Suppressor macrophage treated with lipopolysaccharide for 1 hour (primary cell): Measurements from ENCODE around the gene TRAF3IP3.

Experiments
- DNase-seq, 3 donors: peaks; one replicate each; pipeline ENCODE4 v3.0.0-alpha.2; 2020 to 2022

TRAF3IP3 gene

DNA sequence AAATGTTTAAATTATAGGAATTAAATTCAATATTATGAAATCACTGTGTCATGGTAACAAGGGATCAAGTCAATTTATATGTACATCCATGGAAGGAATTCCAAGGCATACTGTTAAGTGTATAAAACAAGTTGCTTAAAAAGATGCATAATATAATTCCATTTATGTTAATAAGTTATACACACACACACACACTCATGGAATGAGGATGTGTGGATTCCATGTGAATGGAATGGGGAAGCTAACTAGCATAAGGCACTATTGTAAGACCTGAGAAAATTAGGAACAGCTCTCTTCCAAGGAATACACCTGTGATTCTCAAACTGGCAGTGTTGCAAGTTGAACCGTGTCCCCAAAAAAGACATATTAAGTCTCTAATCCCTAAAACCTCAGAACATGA, 17.6 kb upstream of the TRAF3IP3 start:
- no peak for DNase-seq

DNA sequence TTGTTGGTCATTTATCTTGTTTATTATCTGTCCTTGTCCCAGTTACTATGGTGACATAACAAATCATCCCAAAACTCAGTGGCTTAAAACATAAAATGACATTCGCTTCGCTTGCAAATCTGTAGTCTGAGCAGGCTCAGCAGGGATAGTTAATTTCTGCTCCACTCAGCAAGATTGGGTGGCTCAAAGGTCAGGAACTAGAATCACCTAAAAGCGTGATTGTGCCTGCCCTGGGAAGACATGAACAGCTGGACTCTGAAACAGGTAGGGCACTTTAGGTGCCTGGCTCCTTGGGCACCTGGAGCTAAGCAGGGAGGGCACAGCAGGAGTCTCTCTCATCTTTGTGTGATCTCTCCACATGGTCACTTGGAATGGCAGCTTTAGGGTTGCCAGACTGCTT, 14.7 kb upstream of the TRAF3IP3 start:
- DNase-seq, result no peak

DNA sequence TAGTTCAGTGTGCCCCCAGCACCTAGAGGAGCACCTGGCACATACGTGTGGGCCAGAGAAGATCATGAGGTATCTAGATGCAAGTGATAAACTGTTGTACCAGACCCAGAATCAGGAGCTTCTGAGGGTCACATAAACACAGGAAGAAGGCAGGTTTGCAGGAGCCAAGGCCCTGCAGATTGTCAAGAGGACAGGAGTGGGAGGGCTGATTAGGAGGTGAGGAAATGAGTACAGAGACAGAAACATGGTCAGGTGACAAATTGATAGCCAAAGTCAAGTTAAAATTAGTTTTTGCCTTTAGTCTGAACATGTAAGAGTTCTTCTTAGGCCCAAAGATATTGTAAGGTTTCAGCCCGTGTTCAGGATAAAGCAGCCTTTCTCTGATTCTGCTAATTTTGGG, 14.0 kb upstream of the TRAF3IP3 start:
- no peak for DNase-seq

DNA sequence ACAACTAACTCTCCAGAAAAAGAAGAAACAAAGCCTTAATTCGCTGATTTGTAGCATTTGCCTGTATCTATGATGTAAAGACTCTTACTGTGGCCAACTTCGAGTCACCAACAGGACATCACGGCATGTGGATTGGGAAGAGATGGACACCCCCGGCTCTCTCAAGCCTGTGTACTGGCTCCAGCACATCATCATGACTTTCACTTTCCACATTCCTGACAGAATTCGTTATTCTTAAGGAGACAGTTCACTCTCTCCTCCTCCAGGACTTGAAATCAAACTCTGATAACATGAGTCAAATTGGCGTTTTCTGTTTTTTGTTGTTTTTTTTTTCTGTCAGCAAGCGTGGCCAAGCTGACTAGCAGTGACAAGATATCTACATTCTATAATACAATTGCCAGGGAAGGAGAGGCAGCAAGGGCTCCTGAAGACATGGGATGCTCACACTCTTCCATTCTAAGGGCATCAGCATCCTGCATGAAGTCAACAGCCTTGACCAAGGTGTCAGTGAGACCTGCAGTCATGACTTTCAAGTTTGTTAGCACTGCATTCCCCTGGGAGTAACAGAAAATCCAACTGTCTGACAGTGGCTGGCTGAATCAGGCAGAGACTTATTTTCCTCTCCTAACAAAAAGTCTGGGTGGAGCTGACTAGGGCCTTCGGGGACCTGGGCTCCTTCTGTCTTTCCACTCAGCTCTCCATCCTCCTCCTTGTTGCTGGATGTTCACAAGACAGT, 13.3 kb upstream of the TRAF3IP3 start:
- DNase-seq, result peak in 2 of 3 donors; percentile 57 to 70

DNA sequence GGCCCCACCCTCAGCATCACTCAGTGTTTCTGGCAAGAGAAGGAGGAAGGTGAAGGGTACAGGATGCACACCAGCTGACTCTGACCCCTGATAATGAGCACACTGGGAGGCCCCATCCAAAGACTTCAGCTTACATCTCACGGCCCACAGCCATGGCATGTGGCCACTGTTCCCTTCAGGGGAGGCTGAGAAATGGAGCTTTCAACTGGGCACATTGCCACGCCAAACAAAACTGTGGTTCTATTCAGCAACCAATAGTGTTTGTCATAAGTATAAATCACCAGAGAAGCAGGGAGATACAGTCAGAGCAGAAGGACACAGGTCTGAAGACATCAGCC, 12.7 kb upstream of the TRAF3IP3 start:
- DNase-seq, result no peak

DNA sequence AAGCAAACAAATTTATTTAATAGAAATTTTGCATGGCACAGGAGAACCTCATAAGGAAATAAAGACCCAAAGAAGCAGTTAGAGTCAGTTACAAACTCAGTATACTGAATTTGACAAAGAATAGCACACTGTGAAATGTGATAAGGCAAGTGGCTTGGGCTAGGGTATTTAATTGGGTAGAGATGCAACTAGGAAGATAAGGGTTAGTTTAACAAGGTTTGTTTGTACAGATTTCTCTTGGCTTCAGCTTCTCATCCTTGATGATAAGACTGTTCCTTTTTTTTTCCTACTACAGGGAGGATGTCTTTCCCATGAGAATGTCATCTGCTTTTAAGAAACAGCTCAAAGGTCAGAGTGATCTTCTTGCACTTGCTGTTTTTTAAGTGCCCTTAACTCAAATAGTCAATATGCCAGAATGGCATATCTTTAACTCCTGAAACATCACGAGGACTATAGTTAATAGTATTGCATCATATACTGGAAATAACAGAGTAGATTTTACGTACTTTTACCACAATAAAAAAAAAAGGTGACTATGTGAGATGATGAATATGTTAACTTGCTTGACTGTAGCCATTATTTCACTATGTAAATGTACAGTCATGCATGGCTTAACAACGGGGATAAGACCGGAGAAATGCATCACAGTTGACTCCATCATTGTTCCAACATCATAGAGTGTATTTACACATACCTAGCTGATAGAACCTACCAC, 9.2 kb upstream of the TRAF3IP3 start:
- peak in 1 of 3 donors; percentile 59 for DNase-seq

DNA sequence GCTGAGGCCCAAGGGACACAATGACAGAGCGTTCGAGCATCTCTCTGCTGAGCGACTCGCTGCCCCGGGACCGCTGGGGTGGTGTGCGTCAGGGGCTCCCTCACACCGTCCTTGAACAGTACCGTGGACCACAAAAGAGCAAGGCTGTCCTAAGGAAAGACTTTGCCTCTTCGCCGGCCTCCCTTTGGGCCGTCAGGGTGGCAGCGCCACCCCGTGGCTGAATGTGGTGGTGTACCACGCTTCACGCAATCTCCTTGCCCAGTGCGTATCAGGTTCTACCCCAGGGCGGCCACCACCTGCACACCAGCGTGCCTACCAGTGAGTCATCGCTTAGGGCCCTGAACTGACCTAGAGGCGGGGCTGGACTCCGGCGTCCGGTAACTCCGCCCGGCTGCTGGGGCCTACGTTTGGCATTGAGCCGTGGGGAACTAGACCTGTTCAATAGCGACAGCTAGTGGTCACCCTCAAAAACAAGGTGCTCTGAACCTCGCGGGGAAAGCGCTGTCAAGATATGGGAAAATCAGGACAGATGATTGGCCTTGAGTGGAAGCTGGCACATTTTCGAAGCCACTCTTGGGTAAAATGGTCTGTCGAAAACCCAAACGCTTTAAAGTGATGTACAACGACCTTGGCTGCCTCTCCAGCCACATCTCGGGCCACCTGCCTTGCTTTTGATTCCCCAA, 8.1 kb upstream of the TRAF3IP3 start:
- peak; percentile 86 to 89 (median 87) for DNase-seq

DNA sequence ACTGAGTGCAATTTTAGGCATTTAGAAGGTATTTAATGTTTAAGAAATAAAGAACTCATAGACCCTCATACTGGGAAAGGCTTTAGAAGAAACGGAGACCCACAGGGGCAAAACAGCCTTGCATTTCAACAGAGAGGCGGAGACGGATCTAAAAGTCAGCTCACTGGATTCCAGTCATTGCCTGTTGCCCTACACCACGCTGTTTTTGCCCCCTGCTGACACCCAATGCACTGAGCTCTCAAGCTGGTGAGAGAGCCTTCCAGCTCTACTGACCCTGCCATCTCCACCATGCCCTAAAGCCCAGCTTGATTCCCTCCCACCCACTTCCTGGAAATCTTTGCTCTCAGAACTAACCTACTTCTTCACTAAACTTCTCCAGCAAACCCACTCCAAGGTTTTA, 7.2 kb upstream of the TRAF3IP3 start:
- no peak for DNase-seq

DNA sequence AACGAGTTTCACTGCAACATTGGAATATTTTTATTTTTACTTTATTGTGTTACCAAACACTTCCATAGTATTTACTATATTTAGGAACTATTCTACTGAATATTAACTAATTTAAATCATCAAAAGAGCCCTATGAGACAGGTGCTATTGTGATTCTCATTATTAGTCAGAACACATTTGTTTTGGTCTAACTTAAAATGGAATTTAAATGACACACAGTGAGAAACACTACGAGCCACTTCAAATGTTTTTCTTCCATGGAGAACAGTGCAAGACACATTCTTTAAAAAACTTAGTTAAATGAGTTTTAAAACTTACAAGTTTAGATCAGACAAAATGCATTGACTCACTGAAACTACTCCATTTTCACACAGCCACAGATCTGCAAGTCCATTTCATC, 6.6 kb upstream of the TRAF3IP3 start:
- DNase-seq, result no peak

DNA sequence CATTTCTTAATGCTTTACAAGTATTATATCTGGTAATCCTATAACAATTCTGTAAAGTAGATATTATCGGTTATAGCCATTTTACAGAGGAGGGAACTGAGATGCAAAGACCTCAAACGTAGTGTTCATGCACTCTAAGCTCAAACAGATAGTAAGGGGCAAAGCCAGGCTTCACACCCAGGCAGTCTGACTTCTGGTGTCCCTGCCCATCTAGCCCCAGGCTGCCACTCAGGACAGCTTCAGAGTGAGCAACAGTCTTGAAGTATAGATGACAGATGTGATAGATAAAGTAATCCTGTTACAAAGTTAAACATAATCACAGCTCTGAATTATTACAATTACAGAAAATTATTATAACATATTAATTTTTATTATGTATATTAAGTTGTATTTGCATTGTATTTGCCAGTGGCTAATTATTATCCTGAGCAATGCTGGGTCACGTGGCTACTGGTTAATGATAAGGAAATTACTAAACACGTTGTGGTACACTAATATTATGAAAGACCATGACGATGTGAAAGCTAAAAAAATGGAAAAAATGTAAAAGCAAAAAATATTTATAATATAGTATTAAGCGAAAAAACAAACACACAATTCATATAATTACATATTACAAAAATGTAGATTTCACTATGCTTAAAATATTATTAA, 6.1 kb upstream of the TRAF3IP3 start:
- DNase-seq, result no peak

DNA sequence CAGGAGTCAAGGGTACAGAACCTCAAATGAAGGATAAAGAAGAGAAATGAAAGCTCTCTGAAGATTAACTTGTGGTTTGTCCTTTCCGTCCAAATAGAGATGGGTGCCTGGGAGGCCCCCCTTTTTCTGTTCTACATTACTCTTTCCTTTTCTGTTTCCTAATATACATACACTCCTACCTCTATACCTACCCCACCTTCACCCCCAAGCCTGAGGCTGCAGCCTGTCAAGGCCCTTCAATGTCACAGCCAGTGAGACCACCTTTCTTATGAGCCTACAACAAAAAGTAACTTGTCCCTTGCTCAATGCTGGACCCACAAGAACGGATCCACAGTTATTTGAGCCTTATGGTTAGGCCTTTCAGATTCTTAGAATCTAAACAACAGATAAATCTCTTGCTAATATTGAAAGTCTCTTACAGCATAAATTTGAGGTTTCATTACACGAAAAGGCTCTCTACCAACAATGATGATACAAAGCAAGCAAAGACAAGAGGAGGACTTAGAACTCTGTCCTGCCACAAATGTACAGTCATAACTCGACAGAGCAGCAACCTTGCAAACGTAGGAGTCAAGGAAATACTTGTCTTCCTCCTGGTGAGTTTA, 4.1 kb upstream of the TRAF3IP3 start:
- DNase-seq, result no peak

DNA sequence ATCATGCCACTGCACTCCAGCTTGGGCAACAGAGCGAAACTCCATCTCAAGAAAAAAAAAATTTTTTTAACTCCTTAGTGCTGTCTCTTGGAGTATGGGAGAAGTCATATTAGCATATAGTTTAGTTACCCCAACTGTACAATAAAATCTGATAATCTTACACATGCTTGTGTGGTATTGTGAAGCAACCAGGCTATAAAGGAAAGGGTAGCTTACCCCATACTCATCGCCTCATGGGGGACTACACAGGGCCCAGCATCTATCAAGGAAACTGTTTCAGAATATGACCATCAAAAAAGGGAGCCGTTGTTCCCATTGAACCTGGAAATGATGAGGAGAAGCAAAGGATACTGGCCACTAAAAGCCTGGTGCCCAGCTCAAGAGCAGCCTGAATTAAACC, 3.0 kb upstream of the TRAF3IP3 start:
- DNase-seq, result no peak

DNA sequence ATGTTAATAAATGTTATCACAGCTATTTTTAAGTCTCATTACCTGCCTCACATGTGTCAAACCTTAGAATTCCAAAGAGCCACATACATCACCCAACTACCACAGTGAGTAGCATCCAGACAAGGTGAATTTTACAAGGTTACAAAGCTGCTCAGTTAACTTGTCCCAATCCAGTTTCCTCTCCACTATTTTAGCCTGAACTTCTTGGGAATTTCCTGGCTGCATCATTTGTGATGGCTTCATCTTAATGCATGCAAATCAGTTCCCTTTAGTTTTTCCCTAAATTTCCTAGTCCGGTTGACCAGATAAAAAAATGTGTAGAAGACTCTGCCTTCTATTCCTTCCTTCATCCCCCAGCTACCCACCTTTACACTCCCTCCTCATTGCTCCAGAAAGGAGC, 597 bp upstream of the TRAF3IP3 start:
- DNase-seq, result peak; percentile 59 to 85 (median 64)

DNA sequence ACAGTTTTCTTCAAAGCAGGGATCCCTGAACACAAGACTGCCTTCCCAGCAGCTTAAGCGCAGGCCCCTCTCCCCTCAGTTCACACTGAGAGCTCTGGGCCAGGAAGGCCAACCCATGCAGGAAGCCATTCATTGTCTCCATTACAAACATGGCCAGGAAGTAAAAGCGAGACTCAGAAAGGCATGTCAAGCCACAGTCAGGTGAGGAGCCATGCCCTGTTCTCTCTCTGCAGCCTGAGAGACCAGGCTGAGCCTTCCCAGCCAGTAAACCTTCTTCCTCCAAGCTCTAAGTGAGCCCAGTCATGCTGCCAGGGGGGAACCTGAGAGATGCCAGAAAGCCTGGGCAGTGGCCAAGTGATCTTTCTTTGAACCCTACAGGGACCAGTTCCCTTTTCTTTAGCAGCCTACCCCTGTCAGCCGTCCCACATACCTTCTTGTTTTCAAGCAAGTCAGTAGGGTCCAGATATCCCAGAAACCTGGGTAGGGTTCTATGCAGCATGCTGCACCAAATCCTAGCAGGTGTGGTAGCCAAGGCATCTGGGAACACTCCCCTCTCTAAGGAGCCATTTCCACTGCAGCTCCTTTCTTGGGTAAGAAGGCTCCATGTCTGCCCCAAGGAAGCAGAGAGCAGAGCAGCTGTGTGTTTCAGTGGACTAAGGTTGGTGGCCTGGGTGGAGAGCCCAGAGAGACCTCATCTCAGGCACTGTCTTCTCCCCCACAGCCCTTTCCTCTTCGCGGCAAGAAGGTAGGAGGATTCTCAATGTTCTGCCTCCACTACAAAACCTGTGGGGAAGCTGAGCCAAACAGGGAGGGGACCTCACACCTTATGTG, 977 bp downstream of the TRAF3IP3 start:
- DNase-seq, result peak in 2 of 3 donors; percentile 63

DNA sequence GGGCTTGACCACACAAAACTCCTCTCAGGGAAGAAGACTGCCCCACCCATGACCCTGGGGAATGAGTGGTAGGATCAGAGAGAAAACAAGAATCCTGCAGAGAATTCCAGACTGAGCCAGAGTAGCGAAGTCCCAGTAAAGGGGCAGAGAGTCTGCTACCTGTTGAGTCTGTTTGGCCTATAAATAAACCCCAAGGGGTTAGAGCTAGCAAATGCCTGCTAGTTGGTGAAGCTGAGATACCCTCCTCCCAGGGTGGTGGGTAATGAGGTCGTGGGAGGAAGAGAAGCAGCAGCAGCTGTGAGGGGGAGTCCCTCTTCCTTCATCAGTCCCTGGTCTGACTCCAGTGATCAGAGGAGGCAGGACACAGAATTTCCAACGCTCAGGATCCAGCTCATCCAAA, 2.5 kb downstream of the TRAF3IP3 start:
- no peak for DNase-seq

DNA sequence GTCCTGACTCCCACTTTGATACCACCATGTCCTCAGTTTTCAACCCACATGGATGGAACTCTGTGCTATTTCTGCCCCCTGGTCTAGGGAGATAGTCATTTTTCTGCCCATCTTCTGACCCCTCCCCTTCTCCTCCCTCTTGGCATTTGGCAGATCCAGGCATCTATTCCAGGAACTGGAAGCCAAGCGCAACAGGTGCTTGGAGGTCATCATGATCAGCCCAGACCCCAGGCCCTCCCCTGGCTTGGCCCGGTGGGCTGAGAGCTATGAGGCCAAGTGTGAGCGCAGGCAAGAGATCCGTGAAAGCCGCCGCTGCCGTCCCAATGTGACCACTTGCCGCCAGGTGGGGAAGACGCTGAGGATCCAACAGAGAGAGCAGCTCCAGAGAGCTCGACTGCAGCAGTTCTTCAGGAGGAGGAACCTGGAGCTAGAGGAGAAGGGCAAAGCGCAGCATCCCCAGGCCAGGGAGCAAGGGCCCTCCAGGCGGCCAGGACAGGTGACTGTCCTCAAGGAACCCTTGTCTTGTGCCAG, 4.0 kb downstream of the TRAF3IP3 start:
- no peak for DNase-seq

DNA sequence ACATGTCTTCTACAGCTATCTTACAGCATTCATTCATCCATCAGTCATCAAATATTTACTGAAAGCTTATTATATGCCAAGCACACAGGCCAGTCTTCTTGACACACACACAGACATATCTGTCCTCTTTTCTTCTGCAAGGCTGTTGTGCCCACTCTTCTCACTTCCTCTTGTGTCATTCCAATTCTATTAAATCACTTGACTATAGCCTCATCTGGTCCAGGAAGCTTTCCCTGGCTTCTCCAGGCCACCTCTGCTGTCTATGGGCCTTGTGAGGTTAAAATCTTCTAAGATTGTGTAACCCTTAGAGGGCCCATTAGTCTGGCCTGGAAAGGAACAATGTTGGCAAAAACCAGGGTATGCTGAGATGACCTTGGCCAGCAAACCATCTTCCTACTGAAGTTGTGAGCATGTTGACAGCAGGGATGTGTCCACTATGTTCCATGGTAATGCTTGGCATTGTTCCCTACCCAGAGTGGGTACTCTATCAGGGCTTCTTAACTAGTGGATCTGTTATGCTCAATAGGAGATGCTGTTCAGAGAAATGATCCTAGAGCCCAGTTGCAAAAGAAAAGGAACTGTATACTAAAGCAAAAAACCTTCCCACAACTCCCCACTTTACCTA, 5.3 kb downstream of the TRAF3IP3 start:
- peak; percentile 76 to 90 (median 79) for DNase-seq

DNA sequence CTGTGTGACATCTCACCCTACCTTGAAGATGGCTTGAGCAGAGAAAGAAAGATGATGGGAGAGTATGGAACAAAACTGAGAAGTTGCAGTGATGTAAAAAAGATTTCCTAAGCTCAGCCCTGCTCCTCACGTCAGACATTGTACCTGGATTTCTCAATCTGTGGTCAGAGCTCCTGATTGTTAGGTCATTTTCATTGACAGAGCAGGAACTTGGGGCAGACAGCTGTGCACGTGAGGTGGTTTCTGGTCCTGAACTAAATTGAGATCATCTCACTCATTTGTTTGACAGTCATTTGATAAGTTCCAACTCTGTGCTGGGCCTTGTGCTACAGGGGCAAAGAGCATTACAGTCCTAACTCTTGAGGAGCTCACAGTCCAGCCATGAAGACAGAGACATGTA, 10.2 kb downstream of the TRAF3IP3 start:
- peak; percentile 73 to 83 (median 74) for DNase-seq

DNA sequence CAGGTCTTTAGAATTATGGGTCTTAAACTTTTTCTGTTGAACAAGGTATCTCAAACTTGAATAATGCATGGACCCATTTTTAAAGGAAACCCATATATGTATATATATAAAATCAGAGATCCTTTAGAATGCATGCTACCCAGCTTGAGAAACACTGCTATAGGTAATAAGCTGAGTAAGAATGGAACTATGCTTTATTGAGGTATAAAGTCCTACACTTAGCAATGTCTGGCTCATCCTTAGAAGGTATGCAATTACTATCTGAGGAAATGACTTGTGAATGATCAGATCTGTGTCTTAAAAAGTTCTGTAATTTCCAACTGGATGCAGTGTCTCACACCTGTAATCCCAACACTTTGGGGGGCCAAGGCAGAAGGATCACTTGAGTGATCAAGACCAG, 11.2 kb downstream of the TRAF3IP3 start:
- DNase-seq, result no peak

DNA sequence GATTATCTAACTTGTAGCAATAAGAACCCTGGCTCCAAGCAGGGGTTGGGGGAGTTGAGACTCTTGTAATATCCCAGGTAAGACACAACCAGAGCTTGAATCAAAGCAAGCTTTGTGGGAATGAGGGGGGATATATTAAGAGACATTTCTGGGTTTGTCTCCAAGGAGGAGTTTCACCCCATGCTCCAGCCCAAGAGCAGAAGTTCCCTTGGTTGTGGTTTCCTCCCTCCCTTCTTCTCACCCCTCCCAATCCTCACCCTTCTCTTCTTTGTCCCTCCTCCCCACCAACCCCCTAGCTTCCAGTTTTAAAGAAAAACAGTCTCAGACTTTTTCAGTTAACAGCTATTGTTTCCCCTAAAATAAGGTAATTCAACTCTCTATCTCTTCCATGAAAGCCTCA, 11.9 kb downstream of the TRAF3IP3 start:
- DNase-seq, result peak in 2 of 3 donors; percentile 38 to 48

DNA sequence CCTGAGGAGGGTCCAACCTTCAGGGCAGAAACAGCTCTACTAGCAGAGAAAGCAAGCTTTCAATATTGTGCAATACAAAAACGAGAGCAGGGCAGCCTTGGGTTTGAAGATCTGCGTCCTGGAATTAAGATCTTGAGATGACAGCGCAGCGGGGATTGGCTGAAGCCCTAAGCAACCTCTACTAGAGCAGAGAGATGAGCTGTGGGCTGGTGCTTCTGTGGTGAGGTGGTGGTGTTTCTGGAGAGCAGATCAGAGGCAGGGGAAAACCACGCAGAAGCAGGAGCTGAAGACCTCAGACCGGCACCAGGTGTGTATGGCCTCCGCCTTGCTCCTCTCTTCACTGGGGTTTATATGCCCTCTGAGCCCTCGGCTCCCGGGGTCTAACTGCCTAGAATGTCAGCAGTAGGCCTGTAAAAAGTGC, 12.5 kb downstream of the TRAF3IP3 start:
- peak in 2 of 3 donors; percentile 27 to 36 for DNase-seq
